Measurements from ENCODE around the gene SLC25A29. TPM values are rescaled to one million over a fixed set of nuclear protein-coding genes. Genes with fewer than 3 reads are reported as not detected.

Gene SLC25A29
- total and polyA plus RNA-seq, 2 of the 13 experiments (the other 11 are each of a cell fraction or from before 2014, with no cell fraction given) = 12.2 to 17.2 TPM

DNA sequence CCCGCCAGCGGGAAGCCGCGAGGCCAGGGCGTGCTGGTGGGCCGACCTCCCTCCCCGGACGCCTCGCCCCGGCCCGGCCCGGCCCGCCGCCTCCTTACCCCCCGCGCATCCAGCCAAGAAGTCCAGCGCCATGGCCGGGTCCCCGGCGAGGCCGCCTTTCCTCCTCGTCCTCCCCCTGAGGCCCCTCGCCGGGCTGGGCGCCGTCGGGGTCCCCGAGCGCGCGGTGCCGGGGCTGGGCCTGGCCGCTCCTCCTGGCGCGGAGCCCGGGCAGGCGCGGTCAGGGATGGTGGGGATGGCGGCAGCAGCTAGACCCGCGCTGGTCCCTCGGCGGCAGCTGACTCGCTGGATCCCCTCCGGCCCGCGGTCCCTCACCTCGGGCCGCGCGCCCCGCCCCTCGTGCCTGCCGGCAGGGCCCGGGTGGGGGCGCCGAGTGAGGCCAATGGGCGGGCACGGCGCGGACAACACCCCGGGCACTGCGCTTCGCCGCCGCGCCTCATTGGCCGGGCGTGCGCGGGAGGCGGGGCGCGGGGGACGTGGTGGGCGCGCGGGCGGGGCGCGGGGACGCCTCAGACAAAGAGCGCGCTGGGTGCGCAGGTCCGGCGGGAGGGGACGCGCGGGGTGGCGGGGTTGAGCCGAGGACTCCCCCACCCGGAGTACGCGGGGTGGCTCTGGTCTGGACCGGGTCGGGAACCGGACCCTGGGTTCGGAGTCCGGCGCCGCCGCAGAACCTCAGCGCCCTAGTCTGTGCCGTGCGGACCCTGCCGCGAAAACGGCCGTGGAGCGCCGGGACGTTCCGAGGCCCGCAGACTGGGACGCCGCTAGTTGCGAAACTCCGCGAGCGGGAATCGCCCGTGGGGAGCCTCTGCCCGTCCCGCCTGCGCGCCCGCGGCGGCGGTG is at the start of gene SLC25A29 (continued):
- TF ChIP-seq, protein P1, sequence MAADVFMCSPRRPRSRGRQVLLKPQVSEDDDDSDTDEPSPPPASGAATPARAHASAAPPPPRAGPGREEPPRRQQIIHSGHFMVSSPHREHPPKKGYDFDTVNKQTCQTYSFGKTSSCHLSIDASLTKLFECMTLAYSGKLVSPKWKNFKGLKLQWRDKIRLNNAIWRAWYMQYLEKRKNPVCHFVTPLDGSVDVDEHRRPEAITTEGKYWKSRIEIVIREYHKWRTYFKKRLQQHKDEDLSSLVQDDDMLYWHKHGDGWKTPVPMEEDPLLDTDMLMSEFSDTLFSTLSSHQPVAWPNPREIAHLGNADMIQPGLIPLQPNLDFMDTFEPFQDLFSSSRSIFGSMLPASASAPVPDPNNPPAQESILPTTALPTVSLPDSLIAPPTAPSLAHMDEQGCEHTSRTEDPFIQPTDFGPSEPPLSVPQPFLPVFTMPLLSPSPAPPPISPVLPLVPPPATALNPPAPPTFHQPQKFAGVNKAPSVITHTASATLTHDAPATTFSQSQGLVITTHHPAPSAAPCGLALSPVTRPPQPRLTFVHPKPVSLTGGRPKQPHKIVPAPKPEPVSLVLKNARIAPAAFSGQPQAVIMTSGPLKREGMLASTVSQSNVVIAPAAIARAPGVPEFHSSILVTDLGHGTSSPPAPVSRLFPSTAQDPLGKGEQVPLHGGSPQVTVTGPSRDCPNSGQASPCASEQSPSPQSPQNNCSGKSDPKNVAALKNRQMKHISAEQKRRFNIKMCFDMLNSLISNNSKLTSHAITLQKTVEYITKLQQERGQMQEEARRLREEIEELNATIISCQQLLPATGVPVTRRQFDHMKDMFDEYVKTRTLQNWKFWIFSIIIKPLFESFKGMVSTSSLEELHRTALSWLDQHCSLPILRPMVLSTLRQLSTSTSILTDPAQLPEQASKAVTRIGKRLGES (CRISPR knock-in tag; IDR thresholded peaks at IDR 0.05; ENCODE audit: borderline replicate concordance) = no peak
- 0 out of 2 replicates have a peak, but pooled peaks have one; percentile 63 for TF ChIP-seq PRMT3 (CRISPR knock-in tag; IDR thresholded peaks at IDR 0.05; ENCODE audit: borderline replicate concordance, low read depth)
- TF ChIP-seq ZNF264 (CRISPR knock-in tag; IDR thresholded peaks at IDR 0.05) = no peak
- TF ChIP-seq, protein P2, sequence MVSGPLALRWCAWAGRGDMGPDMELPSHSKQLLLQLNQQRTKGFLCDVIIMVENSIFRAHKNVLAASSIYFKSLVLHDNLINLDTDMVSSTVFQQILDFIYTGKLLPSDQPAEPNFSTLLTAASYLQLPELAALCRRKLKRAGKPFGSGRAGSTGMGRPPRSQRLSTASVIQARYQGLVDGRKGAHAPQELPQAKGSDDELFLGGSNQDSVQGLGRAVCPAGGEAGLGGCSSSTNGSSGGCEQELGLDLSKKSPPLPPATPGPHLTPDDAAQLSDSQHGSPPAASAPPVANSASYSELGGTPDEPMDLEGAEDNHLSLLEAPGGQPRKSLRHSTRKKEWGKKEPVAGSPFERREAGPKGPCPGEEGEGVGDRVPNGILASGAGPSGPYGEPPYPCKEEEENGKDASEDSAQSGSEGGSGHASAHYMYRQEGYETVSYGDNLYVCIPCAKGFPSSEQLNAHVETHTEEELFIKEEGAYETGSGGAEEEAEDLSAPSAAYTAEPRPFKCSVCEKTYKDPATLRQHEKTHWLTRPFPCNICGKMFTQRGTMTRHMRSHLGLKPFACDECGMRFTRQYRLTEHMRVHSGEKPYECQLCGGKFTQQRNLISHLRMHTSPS (CRISPR knock-in tag; IDR thresholded peaks at IDR 0.05; ENCODE audit: low read depth) = no peak
- TF ChIP-seq HDAC1 (CRISPR knock-in tag; IDR thresholded peaks at IDR 0.05) = peak; percentile 41; the same call in 1 of the 2 replicates
- no peak for TF ChIP-seq ZNF510 (CRISPR knock-in tag; IDR thresholded peaks at IDR 0.05; ENCODE audit: low read depth)
- TF ChIP-seq DNMT3B (CRISPR knock-in tag; conservative IDR thresholded peaks at IDR 0.05) = no peak
- peak; percentile 36 for TF ChIP-seq SKI (IDR thresholded peaks at IDR 0.05; ENCODE audit: partially characterized antibody)
- TF ChIP-seq PPARG (CRISPR knock-in tag; conservative IDR thresholded peaks at IDR 0.05) = no peak
- TF ChIP-seq ZSCAN25 (CRISPR knock-in tag; IDR thresholded peaks at IDR 0.05) = no peak
- TF ChIP-seq MED1 (CRISPR knock-in tag; IDR thresholded peaks at IDR 0.05) = peak; percentile 20; the same call in 1 of the 2 replicates
- TF ChIP-seq GABPA (IDR thresholded peaks at IDR 0.05; ENCODE audit: low read depth, low read length) = no peak
- no peak for TF ChIP-seq GABPA (CRISPR knock-in tag; IDR thresholded peaks at IDR 0.05; ENCODE audit: low read depth)
- no peak for TF ChIP-seq ADNP (CRISPR knock-in tag; IDR thresholded peaks at IDR 0.05)
- TF ChIP-seq ZNF558 (CRISPR knock-in tag; IDR thresholded peaks at IDR 0.05; ENCODE audit: borderline replicate concordance) = no peak
- no peak for TF ChIP-seq NFE2L2 (IDR thresholded peaks at IDR 0.05; ENCODE audit: low read length)
- TF ChIP-seq THYN1 (CRISPR knock-in tag; IDR thresholded peaks at IDR 0.05; ENCODE audit: borderline replicate concordance, low read depth) = no peak
- TF ChIP-seq SP140L (CRISPR knock-in tag; IDR thresholded peaks at IDR 0.05; ENCODE audit: borderline replicate concordance) = no peak
- TF ChIP-seq RBM39 (IDR thresholded peaks at IDR 0.05; ENCODE audit: low read depth, low read length, poor library complexity, severe bottlenecking) = peak; percentile 5
- TF ChIP-seq, protein P3, sequence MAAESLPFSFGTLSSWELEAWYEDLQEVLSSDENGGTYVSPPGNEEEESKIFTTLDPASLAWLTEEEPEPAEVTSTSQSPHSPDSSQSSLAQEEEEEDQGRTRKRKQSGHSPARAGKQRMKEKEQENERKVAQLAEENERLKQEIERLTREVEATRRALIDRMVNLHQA (CRISPR knock-in tag; IDR thresholded peaks at IDR 0.05) = no peak
- TF ChIP-seq, protein P4, sequence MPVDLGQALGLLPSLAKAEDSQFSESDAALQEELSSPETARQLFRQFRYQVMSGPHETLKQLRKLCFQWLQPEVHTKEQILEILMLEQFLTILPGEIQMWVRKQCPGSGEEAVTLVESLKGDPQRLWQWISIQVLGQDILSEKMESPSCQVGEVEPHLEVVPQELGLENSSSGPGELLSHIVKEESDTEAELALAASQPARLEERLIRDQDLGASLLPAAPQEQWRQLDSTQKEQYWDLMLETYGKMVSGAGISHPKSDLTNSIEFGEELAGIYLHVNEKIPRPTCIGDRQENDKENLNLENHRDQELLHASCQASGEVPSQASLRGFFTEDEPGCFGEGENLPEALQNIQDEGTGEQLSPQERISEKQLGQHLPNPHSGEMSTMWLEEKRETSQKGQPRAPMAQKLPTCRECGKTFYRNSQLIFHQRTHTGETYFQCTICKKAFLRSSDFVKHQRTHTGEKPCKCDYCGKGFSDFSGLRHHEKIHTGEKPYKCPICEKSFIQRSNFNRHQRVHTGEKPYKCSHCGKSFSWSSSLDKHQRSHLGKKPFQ (CRISPR knock-in tag; IDR thresholded peaks at IDR 0.05; ENCODE audit: insufficient replicate concordance) = no peak
- TF ChIP-seq ZNF547 (CRISPR knock-in tag; IDR thresholded peaks at IDR 0.05) = peak; percentile 4; the same call in 1 of the 2 replicates
- no peak for TF ChIP-seq NFRKB (IDR thresholded peaks at IDR 0.05)
- TF ChIP-seq ZNF451 (CRISPR knock-in tag; IDR thresholded peaks at IDR 0.05) = no peak
- no peak for TF ChIP-seq ZNF143 (CRISPR knock-in tag; IDR thresholded peaks at IDR 0.05)
